BLaER1 (cell line): Measurements from ENCODE around the gene SIDT2.

Experiments
- H3K27ac ChIP-seq: shearing (Covaris generic); formaldehyde crosslinking; 2 replicates; pipeline ENCODE4 v1.8.1; 2022
- H3K27me3 ChIP-seq: shearing (Covaris generic); formaldehyde crosslinking; 2 replicates; pipeline ENCODE4 v1.8.1; 2022
- H3K36me3 ChIP-seq: shearing (Covaris generic); formaldehyde crosslinking; 2 replicates; pipeline ENCODE4 v1.8.1; 2022
- H3K4me1 ChIP-seq: shearing (Covaris generic); formaldehyde crosslinking; 2 replicates; pipeline ENCODE4 v1.8.1; 2022
- H3K4me2 ChIP-seq: shearing (Covaris generic); formaldehyde crosslinking; 2 replicates; pipeline ENCODE4 v1.8.1; 2022
- H3K4me3 ChIP-seq: shearing (Covaris generic); formaldehyde crosslinking; 2 replicates; pipeline ENCODE4 v1.8.1; 2022
- H3K9ac ChIP-seq: shearing (Covaris generic); formaldehyde crosslinking; 2 replicates; pipeline ENCODE4 v1.8.1; 2022
- H3K9me3 ChIP-seq: shearing (Covaris generic); formaldehyde crosslinking; 2 replicates; pipeline ENCODE4 v1.8.1; 2022
- H4K20me1 ChIP-seq: shearing (Covaris generic); formaldehyde crosslinking; 2 replicates; pipeline ENCODE4 v1.8.1; 2022
- Cebpa-rat ChIP-seq: shearing (Covaris generic); IDR thresholded peaks from 2 replicates; pipeline ENCODE4 v1.8.1; 2022

SIDT2 gene

GRCh38 chr11:117210620-117211019, 32.1 kb downstream of the SIDT2 start:
- no peak overlapping the region for H3K9ac ChIP-seq
- peaks cover 42% of the 10 kb centered on the region for H3K36me3 ChIP-seq
- H3K4me3 ChIP-seq: no peak overlapping the region
- no peak overlapping the region for H3K27ac ChIP-seq
- no peaks in the 10 kb centered on the region for H4K20me1 ChIP-seq
- no peaks in the 10 kb centered on the region for H3K4me1 ChIP-seq
- TF ChIP-seq Cebpa-rat: no peak
- no peaks in the 10 kb centered on the region for H3K9me3 ChIP-seq
- no peaks in the 10 kb centered on the region for H3K27me3 ChIP-seq
- no peak overlapping the region for H3K4me2 ChIP-seq

DNA sequence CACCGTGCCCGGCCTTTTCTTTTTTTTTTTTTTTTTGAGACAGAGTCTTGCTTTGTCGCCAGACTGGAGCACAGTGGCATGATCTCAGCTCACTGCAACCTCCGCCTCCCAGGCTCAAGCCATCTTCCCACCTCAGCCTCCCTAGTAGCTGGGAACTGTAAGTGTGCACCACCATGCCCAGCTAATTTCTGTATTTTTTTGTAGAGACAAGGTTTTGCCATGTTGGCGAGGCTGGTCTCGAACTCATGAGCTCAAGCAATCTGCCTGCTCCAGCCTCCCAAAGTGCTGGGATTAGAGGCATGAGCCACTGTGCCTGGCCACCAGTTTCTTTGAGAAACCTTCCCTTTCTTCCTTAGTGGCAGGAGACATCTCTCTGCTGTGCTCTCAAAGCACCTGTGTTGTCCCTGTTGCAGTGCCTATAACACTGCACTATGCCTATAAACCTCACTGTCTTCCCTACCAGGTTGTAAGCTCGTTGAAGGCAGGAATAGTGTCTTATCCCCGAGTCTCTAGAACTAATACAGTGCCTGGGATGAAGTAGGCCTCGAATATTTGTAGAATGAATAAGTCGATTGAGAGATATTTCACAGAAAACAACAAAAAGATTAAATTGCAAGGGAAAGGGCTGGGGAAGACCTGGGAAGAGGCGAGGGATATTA, 34.3 kb downstream of the SIDT2 start:
- H3K27ac ChIP-seq: no peak overlapping the region
- H3K36me3 ChIP-seq: peaks cover 59% of the 10 kb centered on the region
- no peak overlapping the region for H3K9ac ChIP-seq
- no peak for TF ChIP-seq Cebpa-rat
- H3K9me3 ChIP-seq: no peaks in the 10 kb centered on the region
- H3K4me1 ChIP-seq: no peaks in the 10 kb centered on the region
- H3K27me3 ChIP-seq: no peaks in the 10 kb centered on the region
- no peaks in the 10 kb centered on the region for H4K20me1 ChIP-seq
- no peak overlapping the region for H3K4me3 ChIP-seq
- H3K4me2 ChIP-seq: no peak overlapping the region

GRCh38 chr11:117214404-117215110, 36.0 kb downstream of the SIDT2 start:
- Histone ChIP-seq H3K36me3 (peaks cover 77% of the 10 kb centered on the region), H3K9me3 (no peaks in the 10 kb centered on the region), H3K4me1 (no peaks in the 10 kb centered on the region), H4K20me1 (no peaks in the 10 kb centered on the region), H3K27me3 (no peaks in the 10 kb centered on the region), H3K27ac (no peak overlapping the region), H3K9ac (no peak overlapping the region), H3K4me3 (no peak overlapping the region), H3K4me2 (no peak overlapping the region)
- TF ChIP-seq Cebpa-rat: no peak

DNA sequence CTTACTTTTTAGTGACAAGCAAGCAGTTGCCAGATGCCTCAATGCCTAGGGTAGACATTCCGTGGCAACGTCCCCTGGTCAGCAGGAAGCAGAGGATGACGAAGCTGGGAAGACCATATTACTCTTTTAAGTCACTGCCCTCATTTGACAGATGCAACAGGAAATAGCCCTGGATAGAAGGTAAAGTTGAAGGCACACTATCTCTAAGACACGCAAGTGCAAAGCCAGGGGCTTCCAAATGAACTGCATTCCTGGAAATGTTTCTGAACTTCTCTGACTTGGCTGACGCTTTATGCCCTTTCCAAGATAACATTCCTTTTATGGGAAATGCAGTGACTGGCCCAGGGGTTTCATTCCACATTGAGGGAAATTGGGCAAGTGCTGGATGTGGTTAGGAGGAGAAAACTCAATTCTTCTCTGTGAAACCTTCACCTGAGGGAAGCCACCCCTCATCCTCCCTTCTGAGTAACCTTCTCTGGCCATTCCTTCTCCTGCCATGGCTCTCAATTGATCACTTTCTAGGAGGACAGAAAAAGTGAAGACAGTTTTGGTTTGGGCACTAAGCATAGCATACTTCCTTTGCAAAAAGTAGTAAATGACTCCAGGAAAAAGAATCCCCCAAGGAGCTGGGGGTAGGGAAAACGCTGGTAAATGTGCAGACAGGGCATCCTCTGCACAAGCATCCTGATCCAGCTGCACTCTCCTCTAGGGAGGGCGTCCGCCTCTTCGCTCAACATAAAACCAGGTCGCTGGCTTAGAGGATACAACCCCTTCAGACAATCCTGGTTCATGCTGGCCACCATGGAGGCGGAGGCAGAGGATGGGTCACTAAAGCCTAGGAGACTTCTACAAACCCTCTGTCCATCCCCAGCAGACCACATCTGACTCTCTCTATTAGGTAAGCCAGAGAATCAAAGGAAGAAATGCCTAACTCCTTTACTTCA, 38.9 kb downstream of the SIDT2 start:
- no peak for TF ChIP-seq Cebpa-rat
- H3K36me3 ChIP-seq: peaks cover 95% of the 10 kb centered on the region
- H3K4me3 ChIP-seq: no peak overlapping the region
- H3K9ac ChIP-seq: no peak overlapping the region
- no peaks in the 10 kb centered on the region for H3K4me1 ChIP-seq
- H4K20me1 ChIP-seq: no peaks in the 10 kb centered on the region
- no peaks in the 10 kb centered on the region for H3K27me3 ChIP-seq
- no peak overlapping the region for H3K27ac ChIP-seq
- no peaks in the 10 kb centered on the region for H3K9me3 ChIP-seq
- H3K4me2 ChIP-seq: no peak overlapping the region

DNA sequence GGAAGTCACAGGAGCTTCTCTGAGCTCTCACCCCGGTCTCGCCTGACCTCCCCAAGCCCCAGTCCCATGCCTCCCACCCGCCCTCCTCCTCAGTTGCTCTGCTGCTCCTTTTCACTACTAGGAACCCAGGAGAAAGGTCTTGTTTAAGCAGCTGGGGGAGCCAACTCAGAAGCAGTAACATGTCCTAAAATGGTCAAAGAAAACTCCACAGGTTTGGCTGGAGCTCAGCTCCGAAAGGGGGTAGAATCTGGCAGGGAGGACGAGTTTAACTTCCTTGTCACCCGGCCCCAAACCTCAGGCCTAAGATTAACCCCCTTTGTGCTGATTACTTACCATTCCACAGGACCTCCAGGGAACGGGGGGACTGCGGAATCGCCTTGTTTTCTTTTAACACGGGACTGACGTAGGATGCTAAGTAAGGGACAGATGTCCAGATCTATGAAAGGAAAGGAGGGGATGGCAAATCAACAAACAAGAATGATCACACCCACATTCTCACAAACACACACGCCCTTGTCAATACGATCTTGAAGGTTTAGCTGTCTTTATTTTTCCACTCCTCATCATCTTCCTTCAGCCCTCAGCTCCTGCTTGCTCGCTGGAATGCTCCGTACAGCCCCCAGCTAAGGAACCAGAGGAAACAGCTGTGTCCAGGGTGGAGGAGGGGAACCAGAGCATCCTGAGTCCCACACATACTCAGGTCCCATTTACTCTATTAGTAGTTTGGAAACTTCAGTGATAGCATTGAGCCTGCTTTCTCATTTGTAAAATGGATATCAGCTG, 39.8 kb downstream of the SIDT2 start:
- no peak overlapping the region for H3K9ac ChIP-seq
- peaks cover 95% of the 10 kb centered on the region for H3K36me3 ChIP-seq
- H3K27me3 ChIP-seq: no peaks in the 10 kb centered on the region
- H3K4me3 ChIP-seq: no peak overlapping the region
- H3K9me3 ChIP-seq: no peaks in the 10 kb centered on the region
- no peaks in the 10 kb centered on the region for H3K4me1 ChIP-seq
- no peak overlapping the region for H3K4me2 ChIP-seq
- no peak for TF ChIP-seq Cebpa-rat
- H4K20me1 ChIP-seq: no peaks in the 10 kb centered on the region
- H3K27ac ChIP-seq: no peak overlapping the region

- Histone ChIP-seq H3K4me2 (no peak overlapping the region), H3K9ac (no peak overlapping the region), H3K4me1 (no peaks in the 10 kb centered on the region), H3K27me3 (no peaks in the 10 kb centered on the region), H3K36me3 (peaks cover 95% of the 10 kb centered on the region), H3K9me3 (no peaks in the 10 kb centered on the region), H3K4me3 (no peak overlapping the region), H3K27ac (no peak overlapping the region), H4K20me1 (no peaks in the 10 kb centered on the region)
- TF ChIP-seq Cebpa-rat: no peak
Measured at GRCh38 chr11:117219001-117219400, 40.5 kb downstream of the SIDT2 start.

DNA sequence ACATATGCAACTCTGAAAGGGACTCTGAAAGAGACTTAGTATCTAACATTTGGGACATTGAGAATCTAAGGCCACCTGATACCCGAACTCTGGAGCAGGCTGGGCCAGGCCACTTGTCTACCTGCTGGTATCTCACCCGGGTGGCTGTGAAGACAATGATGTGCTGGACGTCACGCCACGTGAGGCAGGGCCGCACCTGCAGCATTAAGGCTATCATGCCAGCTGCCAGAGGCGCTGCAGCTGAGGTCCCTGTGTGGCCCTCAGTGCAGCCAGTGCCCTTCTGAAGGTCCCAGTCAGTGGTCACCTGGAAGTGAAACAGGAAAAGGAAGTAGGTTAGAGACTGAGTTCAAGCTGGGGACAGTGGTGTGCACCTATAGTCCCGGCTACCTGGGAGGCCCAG, 40.9 kb downstream of the SIDT2 start:
- Histone ChIP-seq H3K27me3 (no peaks in the 10 kb centered on the region), H3K4me3 (no peak overlapping the region), H3K36me3 (peaks cover 95% of the 10 kb centered on the region), H3K27ac (no peak overlapping the region), H3K9me3 (no peaks in the 10 kb centered on the region), H3K9ac (no peak overlapping the region), H4K20me1 (no peaks in the 10 kb centered on the region), H3K4me1 (no peaks in the 10 kb centered on the region), H3K4me2 (no peak overlapping the region)
- TF ChIP-seq Cebpa-rat: no peak

- 0 out of 2 replicates have a peak overlapping the region, but pooled peaks have one; percentile 7 for H3K9ac ChIP-seq
- no peak overlapping the region for H3K4me3 ChIP-seq
- H4K20me1 ChIP-seq: no peaks in the 10 kb centered on the region
- no peaks in the 10 kb centered on the region for H3K27me3 ChIP-seq
- peaks cover 95% of the 10 kb centered on the region for H3K36me3 ChIP-seq
- TF ChIP-seq Cebpa-rat: no peak
- H3K4me1 ChIP-seq: no peaks in the 10 kb centered on the region
- no peak overlapping the region for H3K4me2 ChIP-seq
- no peak overlapping the region for H3K27ac ChIP-seq
- H3K9me3 ChIP-seq: no peaks in the 10 kb centered on the region
Measured at GRCh38 chr11:117219995-117220394, 41.5 kb downstream of the SIDT2 start.

DNA sequence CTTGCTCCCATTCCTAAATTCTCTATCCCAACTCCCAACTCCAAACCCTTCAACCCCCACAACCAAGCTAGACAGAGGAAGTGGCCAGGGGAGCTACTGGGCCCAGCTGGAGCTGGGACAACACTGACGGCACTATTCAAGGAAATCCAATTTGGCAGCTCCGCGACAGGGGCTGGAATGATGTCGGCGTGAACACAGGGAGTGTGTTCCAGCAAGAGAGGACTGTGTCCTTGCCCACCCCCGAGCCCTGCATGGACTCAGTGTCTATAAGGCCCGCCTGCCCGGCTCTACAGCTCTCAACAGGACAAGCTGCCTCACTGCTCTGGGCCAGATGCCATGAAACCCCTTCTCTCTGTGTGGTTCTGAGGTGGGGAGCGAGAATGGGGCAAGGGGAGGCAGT, 42.0 kb downstream of the SIDT2 start:
- H3K4me3 ChIP-seq: no peak overlapping the region
- H3K9ac ChIP-seq: no peak overlapping the region
- H4K20me1 ChIP-seq: no peaks in the 10 kb centered on the region
- H3K27me3 ChIP-seq: no peaks in the 10 kb centered on the region
- H3K4me2 ChIP-seq: no peak overlapping the region
- no peak for TF ChIP-seq Cebpa-rat
- no peaks in the 10 kb centered on the region for H3K9me3 ChIP-seq
- no peak overlapping the region for H3K27ac ChIP-seq
- peaks cover 100% of the 10 kb centered on the region for H3K36me3 ChIP-seq
- no peaks in the 10 kb centered on the region for H3K4me1 ChIP-seq
